ENCODE results near the gene PINK1.
A peak's percentile ranks its signal among the peaks of the same experiment; 100 is the strongest.
"Not testable (repeated sequence)": the region's sequence is repeated elsewhere in the genome, so short reads cannot be mapped to it uniquely, and the experiment has no call there.

Gene PINK1

GRCh38 chr1:20645414-20645813, 12.2 kb downstream of the PINK1 start:
- DNase-seq (ENCODE audit: low spot score) = no peak

GRCh38 chr1:20648438-20648837, 15.2 kb downstream of the PINK1 start:
- no peak for DNase-seq (ENCODE audit: low spot score)

- no peak for DNase-seq (ENCODE audit: low spot score)
These were observed 15.7 kb downstream of the PINK1 start for GRCh38 chr1:20648946-20649345.

- DNase-seq (ENCODE audit: low spot score) = no peak
These were observed 19.0 kb downstream of the PINK1 start for GRCh38 chr1:20652300-20652699.

- no peak for DNase-seq (ENCODE audit: low spot score)
These were observed 20.9 kb downstream of the PINK1 start for GRCh38 chr1:20654104-20654690.

- DNase-seq (ENCODE audit: low spot score) = no peak
These were observed 23.8 kb downstream of the PINK1 start for GRCh38 chr1:20657024-20657423.

- no peak for DNase-seq (ENCODE audit: low spot score)
These were observed 25.1 kb downstream of the PINK1 start for GRCh38 chr1:20658166-20658915.

- no peak for DNase-seq (ENCODE audit: low spot score)
These were observed 27.1 kb downstream of the PINK1 start for GRCh38 chr1:20660363-20660762.

- DNase-seq (ENCODE audit: low spot score) = no peak
These were observed 27.6 kb downstream of the PINK1 start for GRCh38 chr1:20660847-20661206.

- peak; percentile 99 for DNase-seq (ENCODE audit: low spot score)
These were observed 28.2 kb downstream of the PINK1 start, which contains the start of gene DDOST for GRCh38 chr1:20661207-20662109. TSS of gene DDOST (minus strand) at chr1:20661369. CDS start at chr1:20661350, 19 bp downstream.

GRCh38 chr1:20662110-20662475, 28.8 kb downstream of the PINK1 start:
- DNase-seq (ENCODE audit: low spot score) = peak; percentile 32

GRCh38 chr1:20663365-20663764, 30.1 kb downstream of the PINK1 start:
- no peak for DNase-seq (ENCODE audit: low spot score)

GRCh38 chr1:20663969-20664715, 30.9 kb downstream of the PINK1 start:
- DNase-seq (ENCODE audit: low spot score) = no peak

- DNase-seq (ENCODE audit: low spot score) = no peak
These were observed 32.5 kb downstream of the PINK1 start for GRCh38 chr1:20665726-20666125.

GRCh38 chr1:20666146-20666545, 32.9 kb downstream of the PINK1 start:
- no peak for DNase-seq (ENCODE audit: low spot score)

- peak; percentile 87 for DNase-seq (ENCODE audit: low spot score)
These were observed 33.5 kb downstream of the PINK1 start for GRCh38 chr1:20666804-20667203.

GRCh38 chr1:20668581-20668980, 35.3 kb downstream of the PINK1 start:
- DNase-seq (ENCODE audit: low spot score) = no peak

GRCh38 chr1:20670936-20671335, 37.7 kb downstream of the PINK1 start:
- DNase-seq (ENCODE audit: low spot score) = no peak

GRCh38 chr1:20672265-20672632, 39.0 kb downstream of the PINK1 start:
- DNase-seq (ENCODE audit: low spot score) = no peak

- DNase-seq (ENCODE audit: low spot score) = not testable (repeated sequence)
These were observed 40.4 kb downstream of the PINK1 start for GRCh38 chr1:20673626-20674025.

GRCh38 chr1:20678599-20678998, 45.3 kb downstream of the PINK1 start:
- peak; percentile 20 for DNase-seq (ENCODE audit: low spot score)

GRCh38 chr1:20680269-20680668, 47.0 kb downstream of the PINK1 start:
- no peak for DNase-seq (ENCODE audit: low spot score)
